CD4-positive, alpha-beta T cell (primary cell): ENCODE measurements around the gene ZNF169. TPM values are rescaled to one million over a fixed set of nuclear protein-coding genes. Genes with fewer than 3 reads are reported as not detected.
A peak's percentile ranks its signal among the peaks of the same experiment; 100 is the strongest.
"Not testable (repeated sequence)": the region's sequence is repeated elsewhere in the genome, so short reads cannot be mapped to it uniquely, and the experiment has no call there.

Source experiments
- ATAC-seq: fragments of 200-7000 bp; cut with Tn5 transposase; one replicate; pipeline ENCODE4 v1.10.0; 2022; ENCODE audit warnings: mild to moderate bottlenecking; ENCODE audit not compliant: poor library complexity
- CTCF ChIA-PET: fragments of 350-600 bp; sonication (Branson Sonifier 250); formaldehyde crosslinking; loops from one replicate; lab custom pipeline; 2021; ENCODE audit warnings: antibody characterized with exemption, inconsistent platforms; lab: Charles Lee
- POLR2A ChIA-PET: fragments of 350-600 bp; sonication (Branson Sonifier 250); formaldehyde crosslinking; loops from one replicate; lab custom pipeline; 2021; ENCODE audit warnings: antibody characterized with exemption, inconsistent platforms; lab: Charles Lee
- DNase-seq, 14 experiments: peaks; one replicate each; pipeline ENCODE4 v3.0.0-alpha.2; 2013 to 2020; ENCODE audit warnings: mixed read lengths in 2 of 14
- H3K27ac ChIP-seq, 2 donors: one replicate each; pipeline versions ENCODE4 v1.5.1 to v1.7.0; 2013; ENCODE audit warnings: low read length in 2 of 2, low read depth in 1 of 2, mild to moderate bottlenecking in 1 of 2
- H3K27me3 ChIP-seq, 2 experiments: 1 replicate in 1 of 2; 2 replicates in 1 of 2; pipeline versions ENCODE4 v1.6.1 to v1.7.0; 2013; ENCODE audit warnings: low read length in 2 of 2, control low read depth in 1 of 2, mild to moderate bottlenecking in 1 of 2, moderate library complexity in 1 of 2; ENCODE audit not compliant: insufficient read depth in 2 of 2, control insufficient read depth in 1 of 2
- H3K36me3 ChIP-seq: one replicate; pipeline ENCODE4 v1.6.1; 2013; ENCODE audit warnings: low read length, control low read depth; ENCODE audit not compliant: insufficient read depth
- H3K4me1 ChIP-seq: one replicate; pipeline ENCODE4 v1.6.1; 2013; ENCODE audit warnings: low read length, control low read depth; ENCODE audit not compliant: insufficient read depth
- H3K4me3 ChIP-seq: one replicate; pipeline ENCODE4 v1.5.1; 2013; ENCODE audit warnings: mild to moderate bottlenecking, low read length, moderate library complexity
- H3K9me3 ChIP-seq, 2 experiments: 1 replicate in 1 of 2; 2 replicates in 1 of 2; pipeline versions ENCODE4 v1.6.1 to v1.7.0; 2013; ENCODE audit warnings: low read length in 2 of 2, mild to moderate bottlenecking in 2 of 2, control low read depth in 1 of 2, moderate library complexity in 1 of 2; ENCODE audit not compliant: control insufficient read depth in 1 of 2, insufficient read depth in 1 of 2
- H3K27ac Mint-ChIP-seq: one replicate; pipeline ENCODE4 v1.8.0; 2020; ENCODE audit warnings: mixed read lengths
- H3K27me3 Mint-ChIP-seq: one replicate; pipeline ENCODE4 v1.8.0; 2021; ENCODE audit warnings: mixed read lengths
- H3K36me3 Mint-ChIP-seq: one replicate; pipeline ENCODE4 v1.8.0; 2021; ENCODE audit warnings: low read depth, mixed read lengths
- H3K4me1 Mint-ChIP-seq: one replicate; pipeline ENCODE4 v1.8.0; 2021; ENCODE audit warnings: low read depth, mixed read lengths
- H3K4me3 Mint-ChIP-seq: one replicate; pipeline ENCODE4 v1.8.0; 2020; ENCODE audit warnings: mild to moderate bottlenecking, mixed read lengths
- H3K9me3 Mint-ChIP-seq: one replicate; pipeline ENCODE4 v1.8.0; 2020; ENCODE audit warnings: mixed read lengths
- CTCF ChIP-seq: fragments of 200-600 bp; IDR thresholded peaks from one replicate; pipeline ENCODE4 v1.8.0; 2022; ENCODE audit warnings: antibody characterized with exemption, mild to moderate bottlenecking
- intact Hi-C, 2 experiments: fragments of 100-400 bp; cut with DNase I in 1 of 2; cut with micrococcal nuclease in 1 of 2; formaldehyde crosslinking; loops; one replicate each; pipeline versions ENCODE4 v1.15.1 to v1.9.0; 2023 to 2025; cut with DNase I, micrococcal nuclease
- total RNA-seq, 174 experiments: library from RNA in 2 of 174; stranded (reverse) in 2 of 174; gene quantifications; one replicate each; pipeline ENCODE4 v1.2.3 and lab custom pipeline; 2021 to 2026

The ZNF169 gene
- total RNA-seq, 2 experiments from 2014 or later = 3.5 to 5.1 TPM

DNA sequence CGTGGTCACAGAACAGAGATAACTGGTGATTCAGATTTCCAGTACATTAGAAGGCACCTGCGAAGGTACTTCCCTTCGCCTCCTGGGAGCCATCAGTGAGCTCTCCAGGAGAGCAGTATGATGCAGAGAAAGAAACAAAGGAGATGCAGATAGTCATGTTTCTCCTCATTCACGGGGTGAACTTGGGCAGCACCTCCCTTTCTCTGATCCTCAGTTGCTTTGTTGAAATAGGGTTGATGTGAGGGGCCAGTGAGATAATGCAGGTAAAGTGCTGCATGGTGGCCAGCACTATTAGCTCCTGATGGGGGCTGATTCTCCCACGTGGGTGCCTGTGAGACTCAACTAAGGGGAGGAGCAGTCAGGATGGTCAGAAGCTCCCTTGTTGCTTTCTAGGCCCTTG is 46.6 kb upstream of the ZNF169 start:
- ChIA-PET POLR2A (no interaction called here), CTCF (interaction anchor here (1.5 to 3.3 kb wide), 3 partner anchors 15 to 148 kb away, joined by 6 to 54 read pairs (median 9); no protein-coding TSS in a partner anchor)
- H3K4me1 Mint-ChIP-seq = peaks cover 4% of the 10 kb centered on the region
- H3K4me3 Mint-ChIP-seq = no peak overlapping the region
- Histone ChIP-seq H3K9me3 (no peaks in the 10 kb centered on the region), H3K36me3 (no peaks in the 10 kb centered on the region), H3K27ac (no peak overlapping the region), H3K27me3 (peaks cover 3 to 15% of the 10 kb centered on the region in 2 experiments), H3K4me1 (peaks cover 5% of the 10 kb centered on the region), H3K4me3 (no peak overlapping the region)
- intact Hi-C loops = loop anchor here (2.0 to 5.0 kb wide), 3 partner anchors 198 to 530 kb away; no protein-coding TSS in a partner anchor
- H3K36me3 Mint-ChIP-seq = no peaks in the 10 kb centered on the region
- TF ChIP-seq CTCF = no peak
- ATAC-seq (no peak), DNase-seq (no peak)
- H3K9me3 Mint-ChIP-seq = no peaks in the 10 kb centered on the region
- H3K27ac Mint-ChIP-seq = no peak overlapping the region
- peaks cover 26% of the 10 kb centered on the region for H3K27me3 Mint-ChIP-seq

GRCh38 chr9:94213511-94214124 is 45.5 kb upstream of the ZNF169 start:
- H3K9me3 Mint-ChIP-seq = no peaks in the 10 kb centered on the region
- intact Hi-C loops = loop anchor here (1.0 to 5.0 kb wide), 5 partner anchors 148 to 531 kb away; no protein-coding TSS in a partner anchor
- ATAC-seq (peak; percentile 85), DNase-seq (peak; percentile 52 to 90 (median 63))
- CTCF ChIA-PET = interaction anchor here (0.6 to 3.3 kb wide), 18 partner anchors 11 to 204 kb away, joined by 3 to 54 read pairs (median 4); no protein-coding TSS in a partner anchor
- Histone ChIP-seq H3K27me3 (peaks cover 3 to 15% of the 10 kb centered on the region in 2 experiments), H3K4me1 (peaks cover 5% of the 10 kb centered on the region), H3K36me3 (no peaks in the 10 kb centered on the region), H3K27ac (no peak overlapping the region), H3K9me3 (no peaks in the 10 kb centered on the region), H3K4me3 (no peak overlapping the region)
- POLR2A ChIA-PET = interaction anchor here (1.0 kb wide), 1 partner anchor 47 kb away, joined by 3 read pairs; no protein-coding TSS in a partner anchor
- no peaks in the 10 kb centered on the region for H3K36me3 Mint-ChIP-seq
- TF ChIP-seq CTCF = peak; percentile 88
- peaks cover 4% of the 10 kb centered on the region for H3K4me1 Mint-ChIP-seq
- no peak overlapping the region for H3K4me3 Mint-ChIP-seq
- H3K27me3 Mint-ChIP-seq = peaks cover 35% of the 10 kb centered on the region
- H3K27ac Mint-ChIP-seq = no peak overlapping the region

GRCh38 chr9:94222870-94223269 is 36.2 kb upstream of the ZNF169 start:
- ATAC-seq (no peak), DNase-seq (no peak)
- no peak overlapping the region for H3K4me3 ChIP-seq
- no peak for TF ChIP-seq CTCF
- H3K27me3 ChIP-seq = peaks cover 0 to 4% of the 10 kb centered on the region in 2 experiments
- peaks cover 0 to 7% of the 10 kb centered on the region in 2 experiments for H3K9me3 ChIP-seq
- H3K36me3 ChIP-seq = no peaks in the 10 kb centered on the region
- peaks cover 39% of the 10 kb centered on the region for H3K27me3 Mint-ChIP-seq
- H3K36me3 Mint-ChIP-seq = no peaks in the 10 kb centered on the region
- no peak overlapping the region for H3K4me3 Mint-ChIP-seq
- no peaks in the 10 kb centered on the region for H3K4me1 ChIP-seq
- H3K9me3 Mint-ChIP-seq = no peaks in the 10 kb centered on the region
- H3K27ac ChIP-seq = no peak overlapping the region
- ChIA-PET CTCF (no interaction called here), POLR2A (no interaction called here)
- no peaks in the 10 kb centered on the region for H3K4me1 Mint-ChIP-seq
- no peak overlapping the region for H3K27ac Mint-ChIP-seq
- intact Hi-C loops = no loop called here

GRCh38 chr9:94225413-94225812 is 33.7 kb upstream of the ZNF169 start:
- H3K27me3 Mint-ChIP-seq = peaks cover 36% of the 10 kb centered on the region
- not testable (repeated sequence) for H3K4me3 Mint-ChIP-seq

More at GRCh38 chr9:94225413-94225812, 33.7 kb upstream of the ZNF169 start:
- CTCF ChIA-PET, H3K9me3 Mint-ChIP-seq, H3K4me1 ChIP-seq, ATAC-seq, H3K27ac Mint-ChIP-seq, H3K36me3 ChIP-seq, H3K4me1 Mint-ChIP-seq, H3K27me3 ChIP-seq, POLR2A ChIA-PET, H3K27ac ChIP-seq, H3K4me3 ChIP-seq, DNase-seq, intact Hi-C loops, H3K36me3 Mint-ChIP-seq: not testable (repeated sequence)
- peaks cover 4 to 12% of the 10 kb centered on the region in 2 experiments for H3K9me3 ChIP-seq
